Measurements from ENCODE around the gene LY86.

DNA sequence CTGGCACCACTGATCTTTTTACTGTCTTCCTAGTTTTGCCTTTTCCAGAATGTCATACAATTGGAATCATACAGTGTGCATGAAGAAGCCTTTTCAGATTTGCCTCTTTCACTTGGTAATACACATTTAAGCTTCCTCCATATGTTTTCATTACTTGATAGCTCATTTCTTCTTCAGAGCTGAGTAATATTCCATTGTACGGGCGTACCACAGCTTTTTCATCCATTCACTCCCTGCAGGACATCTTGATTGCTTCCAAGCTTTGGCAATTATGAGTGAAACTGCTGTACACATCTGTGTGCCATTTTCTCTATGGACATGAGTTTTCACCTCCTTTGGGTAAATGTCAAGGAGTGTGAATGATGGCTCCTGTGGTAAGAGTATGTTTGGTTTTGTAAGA, 46.2 kb upstream of the LY86 start:
- TF ChIP-seq POLR2A (IDR thresholded peaks at IDR 0.05) (no peak), EP300 (IDR thresholded peaks at IDR 0.05) (no peak)
- TF ChIP-seq, protein P1, sequence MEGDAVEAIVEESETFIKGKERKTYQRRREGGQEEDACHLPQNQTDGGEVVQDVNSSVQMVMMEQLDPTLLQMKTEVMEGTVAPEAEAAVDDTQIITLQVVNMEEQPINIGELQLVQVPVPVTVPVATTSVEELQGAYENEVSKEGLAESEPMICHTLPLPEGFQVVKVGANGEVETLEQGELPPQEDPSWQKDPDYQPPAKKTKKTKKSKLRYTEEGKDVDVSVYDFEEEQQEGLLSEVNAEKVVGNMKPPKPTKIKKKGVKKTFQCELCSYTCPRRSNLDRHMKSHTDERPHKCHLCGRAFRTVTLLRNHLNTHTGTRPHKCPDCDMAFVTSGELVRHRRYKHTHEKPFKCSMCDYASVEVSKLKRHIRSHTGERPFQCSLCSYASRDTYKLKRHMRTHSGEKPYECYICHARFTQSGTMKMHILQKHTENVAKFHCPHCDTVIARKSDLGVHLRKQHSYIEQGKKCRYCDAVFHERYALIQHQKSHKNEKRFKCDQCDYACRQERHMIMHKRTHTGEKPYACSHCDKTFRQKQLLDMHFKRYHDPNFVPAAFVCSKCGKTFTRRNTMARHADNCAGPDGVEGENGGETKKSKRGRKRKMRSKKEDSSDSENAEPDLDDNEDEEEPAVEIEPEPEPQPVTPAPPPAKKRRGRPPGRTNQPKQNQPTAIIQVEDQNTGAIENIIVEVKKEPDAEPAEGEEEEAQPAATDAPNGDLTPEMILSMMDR (IDR thresholded peaks at IDR 0.05) = no peak
